HG03521 (cell line): ENCODE measurements around the gene SORBS1.

Experiments
- ATAC-seq: cut with Tn5 transposase; IDR thresholded peaks from one replicate; pipeline ENCODE4 v1.9.1; 2021; ENCODE audit warnings: mild to moderate bottlenecking, moderate library complexity; ENCODE audit not compliant: unreplicated experiment

Gene SORBS1

GRCh38 chr10:95566136-95566535, 5.0 kb upstream of the SORBS1 start:
- no peak for ATAC-seq

GRCh38 chr10:95565336-95565735, 4.2 kb upstream of the SORBS1 start:
- ATAC-seq = no peak

- no peak for ATAC-seq
These were observed 3.1 kb upstream of the SORBS1 start for GRCh38 chr10:95564291-95564690.

GRCh38 chr10:95562341-95562965, 1.3 kb upstream of the SORBS1 start:
- ATAC-seq = no peak

GRCh38 chr10:95561864-95562177, 650 bp upstream of the SORBS1 start:
- no peak for ATAC-seq

GRCh38 chr10:95560278-95561176, 644 bp downstream of the SORBS1 start:
- ATAC-seq = no peak

GRCh38 chr10:95559896-95560277, 1.3 kb downstream of the SORBS1 start:
- no peak for ATAC-seq

- ATAC-seq = no peak
These were observed 1.7 kb downstream of the SORBS1 start for GRCh38 chr10:95559471-95559870.

- ATAC-seq = no peak
These were observed 2.4 kb downstream of the SORBS1 start for GRCh38 chr10:95558593-95559320.

GRCh38 chr10:95556994-95557767, 4.0 kb downstream of the SORBS1 start:
- no peak for ATAC-seq

GRCh38 chr10:95553674-95554073, 7.5 kb downstream of the SORBS1 start:
- no peak for ATAC-seq

GRCh38 chr10:95552679-95553342, 8.4 kb downstream of the SORBS1 start:
- no peak for ATAC-seq

- no peak for ATAC-seq
These were observed 11.0 kb downstream of the SORBS1 start for GRCh38 chr10:95550073-95550672.

- no peak for ATAC-seq
These were observed 13.3 kb downstream of the SORBS1 start for GRCh38 chr10:95547791-95548435.

- ATAC-seq = no peak
These were observed 14.0 kb downstream of the SORBS1 start for GRCh38 chr10:95547197-95547596.

GRCh38 chr10:95545981-95546380, 15.2 kb downstream of the SORBS1 start:
- no peak for ATAC-seq

- no peak for ATAC-seq
These were observed 16.2 kb downstream of the SORBS1 start for GRCh38 chr10:95544783-95545500.

- ATAC-seq = no peak
These were observed 17.7 kb downstream of the SORBS1 start for GRCh38 chr10:95543459-95543858.

GRCh38 chr10:95542761-95543160, 18.4 kb downstream of the SORBS1 start:
- no peak for ATAC-seq
